NCI-H446 treated with DMSO at 0.1 percent for 48 hours (cell line): ENCODE data around the gene PCYOX1L.

Experiments
- DNase-seq: peaks from one replicate; lab custom pipeline; 2025; lab: John Stamatoyannopoulos, UW

PCYOX1L gene, protein sequence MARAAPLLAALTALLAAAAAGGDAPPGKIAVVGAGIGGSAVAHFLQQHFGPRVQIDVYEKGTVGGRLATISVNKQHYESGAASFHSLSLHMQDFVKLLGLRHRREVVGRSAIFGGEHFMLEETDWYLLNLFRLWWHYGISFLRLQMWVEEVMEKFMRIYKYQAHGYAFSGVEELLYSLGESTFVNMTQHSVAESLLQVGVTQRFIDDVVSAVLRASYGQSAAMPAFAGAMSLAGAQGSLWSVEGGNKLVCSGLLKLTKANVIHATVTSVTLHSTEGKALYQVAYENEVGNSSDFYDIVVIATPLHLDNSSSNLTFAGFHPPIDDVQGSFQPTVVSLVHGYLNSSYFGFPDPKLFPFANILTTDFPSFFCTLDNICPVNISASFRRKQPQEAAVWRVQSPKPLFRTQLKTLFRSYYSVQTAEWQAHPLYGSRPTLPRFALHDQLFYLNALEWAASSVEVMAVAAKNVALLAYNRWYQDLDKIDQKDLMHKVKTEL

GRCh38 chr5:149357370-149358293 is at the start of gene PCYOX1L:
Gene PCYOX1L, plus strand, starts transcription at chr5:149358046. Its CDS starts 23 bp downstream, at chr5:149358069.
- peak; percentile 94 for DNase-seq

DNA sequence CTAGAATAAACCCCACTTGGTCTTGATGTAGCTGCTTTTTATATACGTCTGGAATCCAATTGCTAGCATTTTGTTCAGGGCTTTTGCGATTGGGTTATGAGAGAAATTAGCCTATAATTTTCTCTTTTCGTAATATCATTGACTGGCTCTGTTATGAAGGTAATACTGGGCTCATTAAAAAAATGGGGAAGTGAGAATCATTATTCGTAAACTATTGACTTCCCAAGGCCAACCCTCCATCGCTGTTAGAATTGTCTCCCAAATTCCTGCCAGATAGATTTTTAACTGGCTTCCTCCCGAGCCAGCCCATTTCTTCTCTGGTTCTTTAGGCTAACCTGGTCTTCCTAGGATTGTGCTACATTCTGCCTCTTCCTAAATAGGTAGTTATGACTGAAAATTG is 48.5 kb upstream of the PCYOX1L start:
- no peak for DNase-seq

DNA sequence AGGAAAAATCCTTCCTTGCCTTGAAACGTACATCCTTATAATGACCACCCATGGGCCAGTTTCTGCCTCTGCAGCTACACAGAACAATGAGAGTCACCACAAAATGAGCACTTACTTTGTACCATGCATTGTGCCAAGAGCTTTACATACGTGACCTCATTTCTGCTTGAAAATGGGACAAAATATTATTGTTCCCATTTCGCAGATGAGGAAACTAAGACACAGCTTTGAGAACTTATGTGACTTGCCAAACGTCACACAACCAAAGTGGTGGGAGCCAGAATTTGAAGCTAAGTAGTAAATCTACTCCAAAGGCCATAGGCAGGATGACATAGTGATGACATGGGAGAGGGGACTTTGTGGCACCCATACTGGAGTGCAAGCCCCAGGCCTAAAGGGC is 47.4 kb upstream of the PCYOX1L start:
- no peak for DNase-seq

- DNase-seq = no peak
Measured at GRCh38 chr5:149310947-149311658, 46.7 kb upstream of the PCYOX1L start.

DNA sequence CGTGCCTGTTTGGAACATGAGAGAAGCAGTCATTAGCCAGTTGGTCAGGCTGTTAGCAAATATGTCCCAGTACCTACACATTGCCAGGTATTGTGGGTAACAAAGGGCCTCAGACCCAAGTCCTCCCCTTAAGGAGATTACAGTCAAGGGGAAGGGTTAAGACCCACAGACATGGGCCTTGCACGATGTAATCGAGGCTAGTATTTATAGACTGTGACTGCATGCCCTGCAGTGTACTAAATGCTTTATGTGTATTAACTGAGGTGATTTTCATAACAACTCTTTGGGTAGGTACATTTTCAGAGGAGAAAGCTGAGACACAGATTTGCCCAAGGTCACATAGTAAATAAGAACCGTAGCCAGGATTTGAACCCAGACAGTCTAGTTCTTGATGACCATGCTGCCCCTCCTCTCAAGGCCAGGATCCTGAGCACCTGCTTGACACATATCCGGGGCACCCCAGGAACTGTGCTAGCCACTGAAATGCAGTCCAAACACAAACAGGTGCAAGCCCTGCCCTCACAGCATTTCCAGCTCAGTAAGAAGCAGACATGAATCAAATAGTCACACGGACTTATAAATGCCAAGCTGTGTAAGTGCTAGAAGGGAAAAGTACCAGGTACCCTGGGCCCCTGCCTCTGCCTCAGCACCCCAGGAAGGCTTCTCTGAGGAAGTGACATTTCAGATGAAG is 44.5 kb upstream of the PCYOX1L start:
- no peak for DNase-seq

GRCh38 chr5:149314571-149315111 is 43.2 kb upstream of the PCYOX1L start:
- no peak for DNase-seq

GRCh38 chr5:149315753-149316152 is 42.1 kb upstream of the PCYOX1L start:
- no peak for DNase-seq

DNA sequence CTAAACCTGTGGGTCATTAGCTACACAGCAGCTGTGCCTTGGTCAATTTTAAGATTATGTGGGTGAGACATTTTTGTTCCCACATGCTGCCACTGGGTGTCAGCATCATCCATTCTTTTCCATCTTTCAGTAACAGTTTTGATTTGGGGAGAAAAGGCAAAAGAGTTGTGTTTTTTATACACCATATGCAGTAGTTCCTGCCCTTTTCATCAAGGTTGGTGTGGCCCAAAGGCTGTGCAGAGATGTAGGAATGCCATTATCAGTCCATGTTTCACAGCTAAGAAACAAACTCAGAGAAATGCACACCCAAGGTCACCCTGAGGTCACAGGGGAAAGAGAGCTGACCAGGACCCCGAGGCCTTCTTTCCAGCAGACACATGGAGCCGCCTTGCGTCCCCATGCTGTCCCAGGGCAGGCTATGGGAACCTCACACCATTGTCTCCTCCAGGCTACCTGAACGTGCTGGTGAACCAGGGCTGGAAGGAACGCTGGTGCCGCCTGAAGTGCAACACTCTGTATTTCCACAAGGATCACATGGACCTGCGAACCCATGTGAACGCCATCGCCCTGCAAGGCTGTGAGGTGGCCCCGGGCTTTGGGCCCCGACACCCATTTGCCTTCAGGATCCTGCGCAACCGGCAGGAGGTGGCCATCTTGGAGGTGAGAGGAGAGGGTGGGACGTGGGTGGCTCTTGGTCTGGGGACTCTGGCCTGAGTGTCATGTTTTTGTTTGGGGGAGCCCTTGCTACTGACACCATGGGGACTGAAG is 40.4 kb upstream of the PCYOX1L start:
- peak; percentile 31 for DNase-seq

- DNase-seq = no peak
Measured at GRCh38 chr5:149319174-149319573, 38.7 kb upstream of the PCYOX1L start.

DNA sequence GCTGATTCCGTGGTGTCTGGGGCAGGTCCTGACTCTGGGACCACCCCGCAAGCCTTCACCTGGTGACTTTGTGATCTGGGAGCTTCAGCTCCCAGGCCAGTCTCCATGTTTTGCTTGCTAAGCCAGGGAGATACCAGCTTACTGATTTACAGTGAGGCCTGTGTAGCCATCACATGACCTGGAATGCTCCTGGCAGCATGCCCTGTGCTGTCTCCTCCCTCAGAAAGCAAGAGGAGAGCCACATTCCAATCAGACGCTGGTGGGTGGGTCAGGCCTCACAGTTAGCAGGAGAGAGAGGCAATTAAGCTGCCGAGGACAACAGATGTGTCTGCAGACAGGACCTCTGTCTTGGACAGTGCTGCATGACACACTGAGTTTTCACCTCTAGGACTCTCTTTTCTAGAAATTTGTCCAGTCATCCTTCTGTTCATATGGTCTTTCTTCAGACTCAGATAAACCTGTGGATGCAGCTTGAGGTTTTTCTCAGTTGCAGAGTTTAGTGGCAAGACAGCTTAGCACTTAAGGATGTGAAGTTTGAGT is 37.0 kb upstream of the PCYOX1L start:
- DNase-seq = peak; percentile 45

- DNase-seq = no peak
Measured at GRCh38 chr5:149322518-149322917, 35.3 kb upstream of the PCYOX1L start.

GRCh38 chr5:149323210-149323609 is 34.6 kb upstream of the PCYOX1L start:
- DNase-seq = no peak

- no peak for DNase-seq
Measured at GRCh38 chr5:149323621-149324205, 34.1 kb upstream of the PCYOX1L start.

GRCh38 chr5:149324641-149325040 is 33.2 kb upstream of the PCYOX1L start:
- DNase-seq = no peak

DNA sequence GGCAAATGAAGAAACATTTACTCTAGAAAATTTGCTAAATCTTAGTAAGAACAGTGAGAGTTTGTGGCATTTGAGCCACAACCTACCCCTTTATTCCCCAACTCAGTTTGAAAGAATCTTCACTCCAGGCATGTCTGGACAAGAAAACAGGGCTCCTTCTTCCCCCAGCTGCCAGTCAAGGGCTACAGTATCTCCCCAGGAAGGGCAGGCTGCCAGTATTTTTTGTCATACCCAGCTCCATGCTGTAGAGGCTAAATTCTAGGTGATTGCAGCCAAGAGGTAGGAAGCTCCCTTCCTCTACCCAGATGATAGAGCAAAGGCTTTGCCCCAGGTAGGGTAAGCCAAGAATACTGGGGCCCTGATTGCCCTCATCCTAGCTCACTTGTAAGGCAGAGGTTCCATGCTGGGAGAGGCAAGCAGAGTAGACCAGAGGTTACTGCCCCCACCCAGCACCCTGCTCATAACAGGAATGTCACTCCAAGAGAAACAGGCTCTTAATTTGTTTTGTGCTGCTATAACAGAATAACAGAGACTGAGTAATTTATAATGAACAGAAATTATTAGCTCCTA is 32.6 kb upstream of the PCYOX1L start:
- DNase-seq = no peak

DNA sequence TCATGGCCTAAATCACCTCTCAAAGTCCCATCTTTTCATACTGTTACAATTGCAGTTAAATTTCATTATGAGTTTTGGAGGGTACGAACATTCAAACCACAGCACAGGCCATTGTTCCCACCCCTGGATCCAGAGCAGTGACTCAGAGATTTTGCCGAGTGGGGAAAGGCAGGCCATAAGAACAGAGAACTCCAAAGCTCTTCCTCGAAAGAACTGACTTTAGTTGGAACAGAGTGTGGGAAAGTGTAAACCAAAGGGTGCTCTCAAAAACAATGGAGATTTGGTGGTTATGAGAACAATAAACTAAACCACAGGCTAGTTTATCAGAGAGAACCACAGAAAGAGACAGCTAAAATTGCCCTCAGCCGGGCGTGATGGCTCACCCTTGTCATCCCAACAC is 32.0 kb upstream of the PCYOX1L start:
- DNase-seq = no peak

- no peak for DNase-seq
Measured at GRCh38 chr5:149326611-149327010, 31.2 kb upstream of the PCYOX1L start.

DNA sequence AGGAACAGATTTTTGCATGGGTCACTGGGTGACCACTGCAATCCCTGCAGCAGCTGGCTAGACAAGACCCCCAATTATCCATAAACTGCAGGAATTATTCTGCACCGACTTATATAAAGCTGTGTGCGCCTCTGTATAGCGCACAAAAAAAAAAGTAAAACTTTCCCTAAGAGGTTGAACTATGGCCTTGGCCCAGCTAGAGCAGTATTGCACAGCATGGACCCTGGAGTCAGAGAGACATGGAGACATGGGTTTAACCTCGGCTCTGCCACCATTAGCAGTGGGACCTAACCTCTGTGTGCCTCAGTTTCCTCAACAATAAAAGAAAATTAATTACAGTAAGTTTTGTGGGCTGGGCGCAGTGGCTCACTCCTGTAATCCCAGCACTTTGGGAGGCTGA is 29.7 kb upstream of the PCYOX1L start:
- no peak for DNase-seq

DNA sequence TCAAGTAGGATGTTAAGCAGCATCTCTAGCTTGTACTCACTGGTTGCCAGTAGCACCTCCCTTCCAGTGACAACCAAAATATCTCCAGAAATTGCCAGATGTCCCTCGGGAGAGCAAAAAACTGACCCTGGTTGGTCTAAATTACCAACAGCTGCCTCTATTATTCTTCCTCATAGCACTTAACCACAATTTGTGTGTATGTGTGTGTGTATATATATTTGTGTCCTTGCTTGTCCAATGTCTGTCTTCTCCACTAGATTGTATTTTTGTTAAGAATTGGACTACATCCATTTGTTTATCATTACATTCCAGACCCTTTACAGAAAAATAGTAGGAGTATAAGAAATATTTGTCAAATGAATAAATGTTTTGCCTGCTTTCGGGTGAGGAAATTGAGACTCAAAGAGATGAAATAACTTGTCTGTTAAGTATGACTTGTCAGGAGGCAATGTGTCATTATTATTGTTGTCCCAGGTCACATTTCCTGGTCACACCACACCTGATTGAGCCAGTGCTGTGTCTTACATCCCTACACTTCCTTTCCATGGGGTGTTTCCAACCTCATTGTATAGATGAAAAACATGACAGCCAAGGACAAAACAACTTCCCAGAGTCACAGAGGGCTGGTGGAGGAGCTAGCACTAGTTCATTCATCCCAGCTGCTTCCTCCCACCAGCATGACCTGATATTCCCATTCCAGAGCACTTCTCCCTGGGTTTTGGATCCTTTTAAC is 24.0 kb upstream of the PCYOX1L start:
- no peak for DNase-seq
